ENCODE data around the gene KRTAP13-4. TPM values are rescaled to one million over a fixed set of nuclear protein-coding genes. Genes with fewer than 3 reads are reported as not detected.

KRTAP13-4 gene
- polyA plus RNA-seq, 1 donor (not counting 4 experiments of a cell fraction or from before 2014, with no cell fraction given): not detected

GRCh38 chr21:30408782-30409494 is 21.1 kb upstream of the KRTAP13-4 start:
- peak; percentile 46 for FAIRE-seq

GRCh38 chr21:30415993-30416392 is 14.0 kb upstream of the KRTAP13-4 start:
- Histone ChIP-seq H3K9me3 (ENCODE audit: control insufficient read depth, low read depth, low read length) (no peaks in the 10 kb centered on the region), H3K36me3 (ENCODE audit: control insufficient read depth in 2 of 2, extremely low read depth in 1 of 2, insufficient read depth in 2 of 2, low read length in 2 of 2) (no peaks in the 10 kb centered on the region), H2AFZ (ENCODE audit: control insufficient read depth, low read length) (no peak overlapping the region), H3K4me2 (ENCODE audit: control insufficient read depth, extremely low read depth, insufficient read depth, low read depth, low read length) (no peak overlapping the region), H3K79me2 (ENCODE audit: control insufficient read depth, insufficient read depth, low read length) (no peaks in the 10 kb centered on the region), H3K9ac (ENCODE audit: control insufficient read depth, extremely low read depth, insufficient read depth, low read length) (no peak overlapping the region), H4K20me1 (ENCODE audit: control insufficient read depth, extremely low read depth, insufficient read depth, low read length) (no peaks in the 10 kb centered on the region), H3K27ac (ENCODE audit: control insufficient read depth, insufficient read depth, low read length) (no peak overlapping the region), H3K4me3 (ENCODE audit: control insufficient read depth in 2 of 3, extremely low read depth in 1 of 3, insufficient read depth in 2 of 3, low read depth in 1 of 3, low read length in 3 of 3) (no peak overlapping the region), H3K4me1 (ENCODE audit: control insufficient read depth, extremely low read depth, insufficient read depth, low read length) (no peaks in the 10 kb centered on the region), H3K9me1 (ENCODE audit: control insufficient read depth, extremely low read depth, insufficient read depth, low read length) (no peaks in the 10 kb centered on the region), H3K27me3 (ENCODE audit: control insufficient read depth, extremely low read depth, insufficient read depth, low read length) (no peaks in the 10 kb centered on the region)
- dilution Hi-C loops (cut with MboI; ENCODE audit: extremely low pct_ligation_motif_present, low sequenced_read_pairs): no loop called here
- TF ChIP-seq EZH2 (IDR thresholded peaks at IDR 0.05; ENCODE audit: low read length) (no peak), CTCF (optimal IDR thresholded peaks at IDR 0.05 in 1 of 3, IDR thresholded peaks at IDR 0.05 in 1 of 3, conservative IDR thresholded peaks at IDR 0.05 in 1 of 3; ENCODE audit: extremely low read depth in 1 of 3, insufficient read depth in 2 of 3, low read length in 3 of 3) (no peak)
- DNase-seq (ENCODE audit: low read depth, low spot score) (no peak), FAIRE-seq (no peak)

More at GRCh38 chr21:30408782-30409494, 21.1 kb upstream of the KRTAP13-4 start:
- no peaks in the 10 kb centered on the region for H3K9me1 ChIP-seq (ENCODE audit: control insufficient read depth, extremely low read depth, insufficient read depth, low read length)
- no peak overlapping the region for H3K27ac ChIP-seq (ENCODE audit: control insufficient read depth, insufficient read depth, low read length)
- H3K9ac ChIP-seq (ENCODE audit: control insufficient read depth, extremely low read depth, insufficient read depth, low read length): no peak overlapping the region
- no peaks in the 10 kb centered on the region for H4K20me1 ChIP-seq (ENCODE audit: control insufficient read depth, extremely low read depth, insufficient read depth, low read length)
- no peak overlapping the region for H3K4me3 ChIP-seq (ENCODE audit: control insufficient read depth in 2 of 3, extremely low read depth in 1 of 3, insufficient read depth in 2 of 3, low read depth in 1 of 3, low read length in 3 of 3)
- dilution Hi-C loops (cut with MboI; ENCODE audit: extremely low pct_ligation_motif_present, low sequenced_read_pairs): no loop called here
- no peaks in the 10 kb centered on the region for H3K79me2 ChIP-seq (ENCODE audit: control insufficient read depth, insufficient read depth, low read length)
- no peaks in the 10 kb centered on the region for H3K9me3 ChIP-seq (ENCODE audit: control insufficient read depth, low read depth, low read length)
- peak; percentile 32 for DNase-seq (ENCODE audit: low read depth, low spot score)
- H3K4me1 ChIP-seq (ENCODE audit: control insufficient read depth, extremely low read depth, insufficient read depth, low read length): no peaks in the 10 kb centered on the region
- H3K4me2 ChIP-seq (ENCODE audit: control insufficient read depth, extremely low read depth, insufficient read depth, low read depth, low read length): peak overlapping the region; percentile 43
- H2AFZ ChIP-seq (ENCODE audit: control insufficient read depth, low read length): peak overlapping the region; percentile 68
- H3K27me3 ChIP-seq (ENCODE audit: control insufficient read depth, extremely low read depth, insufficient read depth, low read length): no peaks in the 10 kb centered on the region
- TF ChIP-seq EZH2 (IDR thresholded peaks at IDR 0.05; ENCODE audit: low read length): no peak
- peak; percentile 63 to 88 (median 85) for TF ChIP-seq CTCF (optimal IDR thresholded peaks at IDR 0.05 in 1 of 3, IDR thresholded peaks at IDR 0.05 in 1 of 3, conservative IDR thresholded peaks at IDR 0.05 in 1 of 3; ENCODE audit: extremely low read depth in 1 of 3, insufficient read depth in 2 of 3, low read length in 3 of 3)
- H3K36me3 ChIP-seq (ENCODE audit: control insufficient read depth in 2 of 2, extremely low read depth in 1 of 2, insufficient read depth in 2 of 2, low read length in 2 of 2): no peaks in the 10 kb centered on the region
